ENCODE results near the gene ZIC2. TPM values are rescaled to one million over a fixed set of nuclear protein-coding genes. Genes with fewer than 3 reads are reported as not detected.

Gene ZIC2
- polyA plus RNA-seq, 1 experiment, result not detected

DNA sequence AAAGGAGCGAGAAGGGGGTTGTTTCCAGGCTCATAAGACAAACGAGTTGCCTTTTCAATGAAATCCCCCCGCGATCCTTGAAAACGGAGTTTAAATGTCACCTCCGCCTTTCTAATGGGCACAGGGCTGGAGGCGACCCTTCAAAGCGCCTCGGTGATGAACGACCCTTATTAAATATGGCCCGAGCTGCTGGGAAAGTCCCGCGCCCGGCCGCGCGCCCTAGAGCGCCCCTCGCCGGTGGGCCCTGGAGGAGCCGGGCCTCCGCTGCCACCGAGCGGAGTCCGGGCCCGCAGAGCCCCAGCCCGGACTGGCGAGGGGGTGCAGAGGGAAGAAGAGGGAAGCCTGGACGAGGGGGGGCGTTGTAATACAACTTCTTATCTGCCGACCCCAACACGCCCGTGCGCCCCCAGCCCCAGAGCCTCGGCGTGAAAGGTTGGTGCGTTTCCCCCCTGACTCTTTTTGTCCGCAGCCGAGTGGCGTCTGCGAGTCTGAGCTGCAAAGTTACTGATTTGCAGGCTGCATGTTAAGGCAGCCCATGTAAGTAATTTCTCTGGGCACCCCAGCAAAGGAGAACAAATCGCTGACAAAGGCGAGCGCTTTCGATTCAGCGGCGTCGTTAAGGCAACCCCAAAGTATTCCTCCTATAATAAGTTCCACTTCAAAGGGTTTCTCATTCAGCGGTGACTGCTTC, 21.9 kb upstream of the ZIC2 start:
- no peak for TF ChIP-seq CTCF (IDR thresholded peaks at IDR 0.05; ENCODE audit: insufficient read depth, low read depth, low read length)
- peaks cover 59% of the 10 kb centered on the region for H3K27me3 ChIP-seq (ENCODE audit: control insufficient read depth, insufficient read depth, low read length)
- CTCF ChIA-PET, result no interaction called here
- no peaks in the 10 kb centered on the region for H3K36me3 ChIP-seq (ENCODE audit: control insufficient read depth, insufficient read depth, low read length)
- POLR2A ChIA-PET, result no interaction called here
- DNase-seq (ENCODE audit: low read depth), result no peak
- no peak overlapping the region for H3K4me3 ChIP-seq (ENCODE audit: low read depth, low read length)

DNA sequence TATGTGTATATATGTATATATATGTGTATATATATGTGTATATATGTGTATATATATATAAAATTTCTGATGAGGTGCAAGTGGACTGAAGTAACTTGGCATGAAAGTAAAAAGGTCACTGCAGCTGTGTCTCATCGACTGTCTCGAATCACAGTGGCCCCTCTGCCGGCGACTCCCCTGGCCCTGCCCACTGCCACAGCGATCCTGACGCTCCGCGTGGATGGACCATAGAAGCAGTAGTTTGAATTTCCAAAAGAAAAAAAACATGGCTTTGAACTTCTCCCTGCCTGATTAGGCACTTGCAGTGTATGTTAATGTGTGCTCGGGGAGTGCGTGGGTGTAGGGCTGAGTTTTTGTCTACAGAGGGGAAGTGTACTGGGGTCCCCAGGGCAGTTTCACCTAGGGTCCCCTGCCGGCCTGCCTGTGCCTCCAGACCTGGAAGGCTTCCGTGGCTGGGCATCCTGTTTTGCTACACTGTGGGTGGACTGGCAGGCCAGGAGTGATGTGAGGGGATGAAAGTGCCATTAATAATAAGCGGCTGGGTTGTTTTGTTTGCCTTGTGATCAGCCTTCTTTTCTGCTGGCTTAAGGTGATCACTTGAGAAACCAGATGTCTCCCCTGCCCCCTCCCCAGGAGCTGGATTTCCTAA, 20.8 kb upstream of the ZIC2 start:
- ChIA-PET POLR2A (no interaction called here), CTCF (no interaction called here)
- Histone ChIP-seq H3K27me3 (ENCODE audit: control insufficient read depth, insufficient read depth, low read length) (peaks cover 55% of the 10 kb centered on the region), H3K36me3 (ENCODE audit: control insufficient read depth, insufficient read depth, low read length) (no peaks in the 10 kb centered on the region), H3K4me3 (ENCODE audit: low read depth, low read length) (no peak overlapping the region)
- DNase-seq (ENCODE audit: low read depth), result no peak
- no peak for TF ChIP-seq CTCF (IDR thresholded peaks at IDR 0.05; ENCODE audit: insufficient read depth, low read depth, low read length)

DNA sequence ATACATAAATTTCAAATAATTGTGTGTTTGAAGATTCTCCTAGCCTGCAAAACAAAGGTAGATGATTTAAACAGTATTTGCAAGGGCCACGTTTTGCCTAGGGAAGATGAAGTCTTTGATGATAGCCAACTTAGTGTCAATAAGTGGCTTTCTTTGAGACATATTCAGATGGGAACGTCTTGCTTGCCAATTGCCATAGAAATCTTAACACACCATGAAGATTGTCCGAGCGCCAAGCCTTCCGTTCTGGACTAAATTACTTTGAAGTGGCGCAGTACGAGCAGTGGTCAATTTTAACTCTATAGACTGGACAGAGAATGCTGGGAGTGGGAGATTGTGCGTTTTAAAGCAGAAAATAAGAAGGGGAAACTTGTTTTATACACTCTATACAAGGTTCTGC, 19.9 kb upstream of the ZIC2 start:
- no peaks in the 10 kb centered on the region for H3K36me3 ChIP-seq (ENCODE audit: control insufficient read depth, insufficient read depth, low read length)
- CTCF ChIA-PET, result no interaction called here
- no peak overlapping the region for H3K4me3 ChIP-seq (ENCODE audit: low read depth, low read length)
- POLR2A ChIA-PET, result no interaction called here
- H3K27me3 ChIP-seq (ENCODE audit: control insufficient read depth, insufficient read depth, low read length), result peaks cover 52% of the 10 kb centered on the region
- no peak for TF ChIP-seq CTCF (IDR thresholded peaks at IDR 0.05; ENCODE audit: insufficient read depth, low read depth, low read length)
- DNase-seq (ENCODE audit: low read depth), result no peak

DNA sequence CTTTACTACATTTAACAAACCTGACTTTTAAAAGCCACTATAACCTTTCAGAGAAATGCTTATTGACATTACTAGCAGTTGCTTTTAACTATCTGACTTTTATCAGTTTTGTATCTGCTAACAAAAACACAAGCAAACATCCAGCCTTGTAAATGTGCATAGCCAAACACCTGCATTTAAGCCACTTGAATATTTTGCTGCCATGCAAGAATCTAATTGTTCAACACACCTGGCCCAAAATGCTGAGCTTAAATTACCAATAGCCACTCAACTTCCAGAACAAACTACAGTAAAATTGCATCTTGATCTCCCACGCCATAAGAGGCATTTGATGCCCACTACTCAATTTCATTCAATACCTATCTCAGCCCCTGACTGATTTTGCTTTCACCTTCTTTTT, 19.3 kb upstream of the ZIC2 start:
- no peak for TF ChIP-seq CTCF (IDR thresholded peaks at IDR 0.05; ENCODE audit: insufficient read depth, low read depth, low read length)
- Histone ChIP-seq H3K27me3 (ENCODE audit: control insufficient read depth, insufficient read depth, low read length) (peaks cover 47% of the 10 kb centered on the region), H3K4me3 (ENCODE audit: low read depth, low read length) (no peak overlapping the region), H3K36me3 (ENCODE audit: control insufficient read depth, insufficient read depth, low read length) (no peaks in the 10 kb centered on the region)
- POLR2A ChIA-PET, result no interaction called here
- no peak for DNase-seq (ENCODE audit: low read depth)
- CTCF ChIA-PET, result interaction anchor here (1.1 kb wide), 1 partner anchor 306 kb away, joined by 3 read pairs; no protein-coding TSS in a partner anchor

DNA sequence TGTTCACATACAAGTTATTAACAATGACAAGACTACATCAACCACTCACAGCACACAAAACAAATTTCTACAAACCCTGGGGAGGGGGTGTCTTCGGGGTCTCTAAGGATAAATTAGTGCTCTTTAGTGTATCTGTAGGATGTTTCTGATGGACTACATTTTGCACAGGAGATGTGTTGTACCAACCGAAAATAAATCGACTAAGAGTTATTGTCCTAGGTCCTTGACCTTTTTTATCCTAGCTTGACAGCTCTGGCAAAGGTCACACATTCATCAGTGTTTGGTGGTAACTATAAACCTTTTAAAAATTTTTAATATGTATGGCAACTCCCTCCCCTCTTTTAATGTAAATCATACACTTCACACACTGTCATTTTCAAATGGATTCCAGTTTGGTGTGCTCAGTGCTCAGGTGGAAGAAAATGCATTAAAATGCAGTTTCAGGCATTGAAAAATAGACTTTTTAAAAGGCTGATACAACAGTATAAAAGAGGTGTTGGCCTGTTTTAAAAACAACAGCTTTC, 17.7 kb upstream of the ZIC2 start:
- no peak for DNase-seq (ENCODE audit: low read depth)
- POLR2A ChIA-PET, result no interaction called here
- Histone ChIP-seq H3K4me3 (ENCODE audit: low read depth, low read length) (no peak overlapping the region), H3K36me3 (ENCODE audit: control insufficient read depth, insufficient read depth, low read length) (no peaks in the 10 kb centered on the region), H3K27me3 (ENCODE audit: control insufficient read depth, insufficient read depth, low read length) (peaks cover 43% of the 10 kb centered on the region)
- CTCF ChIA-PET, result no interaction called here
- TF ChIP-seq CTCF (IDR thresholded peaks at IDR 0.05; ENCODE audit: insufficient read depth, low read depth, low read length), result no peak
